Activated CD4-positive, alpha-beta T cell treated with anti-CD3 and anti-CD28 coated beads, Interleukin-2, Interleukin-6, amounts not matched to agents 100 ng/mL and 50 ng/mL, durations not matched to agents 16 hours and 8 hours (primary cell): Measurements from ENCODE around the gene ESRP2.
A peak's percentile ranks its signal among the peaks of the same experiment; 100 is the strongest.

Experiments used
- DNase-seq: peaks from one replicate; pipeline ENCODE4 v3.0.0-alpha.2; 2020

ESRP2 gene

GRCh38 chr16:68214726-68215125 lies 21.2 kb downstream of the ESRP2 start:
- DNase-seq: no peak

GRCh38 chr16:68206245-68206644 lies 29.7 kb downstream of the ESRP2 start:
- DNase-seq: no peak

DNA sequence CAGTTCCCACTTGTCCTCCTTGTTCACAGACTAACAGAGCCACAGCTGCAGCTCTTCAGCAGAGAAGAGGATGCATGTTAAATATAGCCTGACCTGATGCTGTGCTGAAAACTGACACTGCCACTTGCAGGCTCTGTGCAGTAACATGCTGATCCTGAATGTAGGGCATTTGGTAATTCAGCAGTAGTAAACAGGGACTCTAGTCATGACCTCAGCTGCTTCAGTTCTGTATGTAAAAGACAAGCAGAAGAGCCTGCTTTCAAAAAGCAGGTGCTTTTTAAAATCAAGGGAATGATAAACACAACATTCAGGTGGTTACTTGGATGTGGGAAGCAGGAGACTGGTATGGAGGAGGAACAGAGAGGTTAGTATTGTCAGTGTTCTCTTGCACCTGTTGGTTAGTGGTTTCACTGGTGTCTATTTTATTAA lies 33.8 kb downstream of the ESRP2 start:
- DNase-seq: no peak

DNA sequence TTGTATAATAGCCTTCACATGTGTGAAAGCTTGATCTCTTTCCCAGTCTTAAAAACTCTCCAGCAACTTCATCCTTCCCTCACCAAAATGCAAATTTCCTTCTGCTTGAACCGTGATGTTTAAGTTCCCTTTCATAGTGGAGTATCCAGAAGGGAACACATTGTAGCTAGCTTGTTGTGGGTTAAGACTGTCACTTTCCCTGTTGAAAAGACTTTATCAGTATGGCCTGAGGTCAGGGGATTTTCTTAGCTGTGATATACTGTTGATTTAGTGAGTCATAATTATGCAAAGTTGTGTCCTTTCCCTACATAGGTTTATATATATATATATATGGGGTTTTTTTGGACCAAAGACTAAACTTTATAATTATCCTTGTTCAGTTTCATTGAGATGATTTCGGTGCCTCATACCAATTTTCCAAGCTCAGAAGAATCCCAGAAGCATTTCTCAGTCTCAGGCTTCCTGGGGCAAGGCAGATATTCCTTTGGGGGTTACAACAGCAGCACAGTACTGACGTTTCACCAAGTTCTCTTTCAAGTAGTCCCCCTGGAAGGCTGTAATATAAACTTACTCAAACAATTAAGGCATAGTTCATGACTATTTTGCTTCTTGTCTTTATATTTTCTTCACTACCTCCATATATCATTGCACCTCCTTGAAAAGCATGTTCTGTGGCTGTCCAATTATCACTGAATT lies 35.7 kb downstream of the ESRP2 start:
- peak; percentile 13 for DNase-seq

DNA sequence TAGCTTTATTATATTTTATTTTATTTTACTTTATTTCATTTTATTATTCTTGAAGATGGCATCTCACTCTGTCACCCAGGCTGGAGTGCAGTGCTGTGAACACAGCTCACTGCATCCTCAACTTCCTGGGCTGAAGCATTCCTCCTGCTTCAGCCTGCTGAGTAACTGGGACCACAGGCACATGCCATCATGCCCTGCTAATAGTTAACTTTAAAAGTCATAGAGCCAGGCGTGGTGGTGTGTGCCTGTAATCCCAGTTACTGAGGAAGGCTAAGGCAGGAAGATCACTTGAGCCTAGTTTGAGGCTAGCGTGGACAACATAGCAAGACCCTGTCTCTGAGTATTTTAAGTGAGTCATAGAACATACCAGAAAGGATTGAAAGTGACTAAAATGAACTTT lies 38.7 kb downstream of the ESRP2 start:
- DNase-seq: no peak

GRCh38 chr16:68194251-68194650 lies 41.7 kb downstream of the ESRP2 start:
- no peak for DNase-seq

GRCh38 chr16:68190736-68191510 lies 45.0 kb downstream of the ESRP2 start:
- no peak for DNase-seq

DNA sequence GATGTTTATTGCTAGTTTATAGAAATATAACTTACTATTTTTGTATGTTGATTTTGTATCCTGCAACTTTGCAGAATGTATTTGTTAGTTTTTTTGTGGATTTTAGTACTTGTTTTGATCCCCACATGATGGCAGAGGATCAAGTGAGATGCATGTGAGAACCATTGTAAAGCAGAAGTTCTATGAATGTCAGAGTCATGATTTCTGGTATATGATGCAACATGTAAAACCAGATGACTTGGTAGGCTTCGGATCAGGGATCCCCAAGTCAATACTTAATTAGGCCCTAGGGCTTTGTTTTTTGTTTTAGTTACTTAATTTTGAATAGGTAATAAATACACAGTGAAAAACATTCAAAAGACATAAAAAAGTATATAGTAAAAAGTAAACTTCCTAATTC lies 45.8 kb downstream of the ESRP2 start:
- DNase-seq: no peak

DNA sequence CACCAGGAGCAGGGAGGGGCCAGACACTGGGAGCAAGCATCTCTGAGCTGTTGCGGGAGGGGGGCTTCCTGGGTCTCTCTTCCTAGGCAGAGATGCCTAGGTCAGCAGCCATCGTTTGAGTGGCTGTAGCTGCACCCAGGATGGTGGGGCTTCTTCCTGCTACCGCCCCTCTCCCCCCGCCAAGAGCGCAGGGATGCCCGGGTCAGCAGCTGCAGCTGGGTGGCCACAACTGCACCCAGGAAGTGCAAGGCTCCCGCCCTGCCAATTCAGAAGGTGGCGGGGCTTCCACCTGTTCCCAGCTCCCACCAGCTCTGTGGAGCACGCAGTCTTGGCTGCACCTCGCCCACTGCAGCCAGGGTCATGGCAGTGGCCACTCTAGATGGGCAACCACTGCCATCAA lies 47.8 kb downstream of the ESRP2 start:
- DNase-seq: no peak

DNA sequence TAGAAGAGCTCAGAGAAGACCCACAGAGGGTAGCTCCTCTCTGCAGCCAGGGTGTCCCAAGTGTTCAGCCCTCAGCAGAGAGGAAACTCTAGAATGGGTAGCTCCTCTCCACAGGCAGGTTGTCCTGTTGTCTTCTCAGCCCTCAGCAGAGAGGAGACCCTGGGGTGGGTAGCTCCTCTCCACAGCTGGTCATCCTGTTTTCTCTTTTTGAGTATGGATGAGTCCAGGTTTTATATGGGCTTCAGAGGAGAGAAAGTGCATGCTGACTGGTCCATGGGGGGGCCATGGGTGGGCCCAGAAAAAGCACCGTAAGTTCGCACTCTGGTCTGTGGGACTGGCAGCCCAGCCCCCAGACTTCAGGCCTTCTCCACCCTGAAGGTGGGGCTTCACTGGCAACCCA lies 48.4 kb downstream of the ESRP2 start:
- no peak for DNase-seq

DNA sequence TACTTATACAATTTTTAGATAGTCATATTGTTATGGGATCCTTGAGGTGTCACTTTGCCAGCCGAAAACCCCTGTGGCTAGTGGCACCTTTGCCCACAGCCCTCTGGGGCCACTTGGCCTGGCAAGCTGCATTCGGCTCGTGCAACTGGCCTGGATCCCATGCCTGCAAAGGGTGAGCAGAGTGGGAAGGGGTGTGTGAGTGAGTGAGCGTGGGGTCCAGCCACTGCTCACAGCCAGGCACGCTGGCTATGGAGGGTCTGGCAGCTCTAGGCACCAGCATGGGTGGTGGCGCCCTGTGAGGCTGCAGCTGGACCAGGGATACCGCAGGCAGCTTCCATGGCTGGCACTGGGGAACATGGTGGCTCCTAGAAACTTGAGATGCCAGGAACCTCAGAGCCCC lies 49.0 kb downstream of the ESRP2 start:
- DNase-seq: no peak

DNA sequence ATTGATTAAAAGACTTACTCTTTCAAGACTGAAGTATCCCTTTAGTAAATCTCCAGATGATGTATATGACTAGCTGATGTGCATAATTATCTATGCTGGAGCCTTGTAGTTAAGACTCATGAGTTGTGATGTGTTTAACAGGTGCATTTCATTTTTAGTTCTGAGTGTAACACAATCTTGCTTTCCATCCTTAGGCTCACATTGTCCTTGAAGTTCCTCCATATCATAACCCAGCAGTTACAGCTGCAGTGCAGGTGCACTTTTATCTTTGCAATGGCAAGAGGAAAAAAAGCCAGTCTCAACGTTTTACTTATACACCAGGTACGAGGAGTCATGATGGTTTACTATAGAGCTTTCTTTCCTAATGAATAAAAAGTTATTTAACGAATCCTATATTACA lies 52.9 kb downstream of the ESRP2 start:
- DNase-seq: no peak

GRCh38 chr16:68179855-68180254 lies 56.1 kb downstream of the ESRP2 start:
- peak; percentile 52 for DNase-seq

- DNase-seq: no peak
These were observed 56.6 kb downstream of the ESRP2 start for GRCh38 chr16:68179196-68179795.
